Kidney (tissue), 14 donors: ENCODE data around the gene PPP1R3G. TPM values are rescaled to one million over a fixed set of nuclear protein-coding genes. Genes with fewer than 3 reads are reported as not detected.

ENCODE experiments used
- DNase-seq, 5 donors: peaks; one replicate each; pipeline ENCODE4 v3.0.0-alpha.2; 2013 to 2020
- FAIRE-seq: peaks from 2 replicates; lab custom pipeline; 2012; peaks lifted over from hg19 to GRCh38; lab: Jason Lieb, UNC
- H3K27ac ChIP-seq, 2 donors: one replicate each; pipeline ENCODE4 v1.7.0; 2013; ENCODE audit warnings: low read depth in 2 of 2, low read length in 2 of 2, inconsistent platforms in 1 of 2
- H3K27me3 ChIP-seq: one replicate; pipeline ENCODE4 v1.7.1; 2013; ENCODE audit warnings: low read length, inconsistent platforms; ENCODE audit not compliant: control insufficient read depth, insufficient read depth
- H3K36me3 ChIP-seq, 3 donors: one replicate each; pipeline versions ENCODE4 v1.7.0 to v1.7.1; 2013; ENCODE audit warnings: low read length in 3 of 3, control low read depth in 1 of 3, inconsistent platforms in 1 of 3; ENCODE audit not compliant: insufficient read depth in 3 of 3, control insufficient read depth in 2 of 3
- H3K4me1 ChIP-seq, 3 donors: one replicate each; pipeline versions ENCODE4 v1.7.0 to v1.7.1; 2013; ENCODE audit warnings: low read length in 3 of 3, inconsistent platforms in 1 of 3, low read depth in 1 of 3; ENCODE audit not compliant: control insufficient read depth in 2 of 3, insufficient read depth in 2 of 3
- H3K4me3 ChIP-seq, 3 donors: one replicate each; pipeline versions ENCODE4 v1.7.0 to v1.8.1; 2013; ENCODE audit warnings: low read length in 3 of 3, control low read depth in 1 of 3, inconsistent platforms in 1 of 3
- H3K9ac ChIP-seq, 3 donors: one replicate each; pipeline versions ENCODE4 v1.7.0 to v1.7.1; 2013; ENCODE audit warnings: low read length in 3 of 3, control low read depth in 1 of 3, inconsistent platforms in 1 of 3
- H3K9me3 ChIP-seq, 3 donors: one replicate each; pipeline versions ENCODE4 v1.7.0 to v1.7.1; 2013; ENCODE audit warnings: low read length in 3 of 3, control low read depth in 1 of 3, inconsistent platforms in 1 of 3; ENCODE audit not compliant: control insufficient read depth in 2 of 3, insufficient read depth in 1 of 3
- CTCF ChIP-seq: IDR thresholded peaks from 3 replicates; pipeline ENCODE4 v1.5.1; 2012; ENCODE audit warnings: mild to moderate bottlenecking, moderate library complexity, borderline replicate concordance; ENCODE audit not compliant: insufficient read depth; ENCODE audit errors: extremely low read depth
- intact Hi-C: fragments of 100-400 bp; cut with DNase I; formaldehyde crosslinking; loops from one replicate; pipeline ENCODE4 v1.11.1; 2022
- polyA plus RNA-seq: library from polyadenylated mRNA; stranded (reverse); fragments of 350-450 nt; fragmentation: Illumina TruSeq; extraction: RNeasy Lipid Tissue Mini Kit (QIAGEN cat#74804); gene quantifications from one replicate; pipeline ENCODE4 v1.2.3, GENCODE V29; 2014; ENCODE audit warnings: low read depth, low replicate concordance; ENCODE audit not compliant: insufficient read depth
- total RNA-seq: library from RNA; stranded (reverse); fragmentation: NEBNext Ultra II Directional; extraction: Animal tissue kit (Norgen Biotek cat#: 25700); gene quantifications from one replicate; pipeline ENCODE4 v1.2.1, GENCODE V29; 2021
- donor health status: control.
- donor health status: control.
- donor health status: control.
- donor health status: control.
- donor health status: control.
- donor health status: DM: yes; HTN: yes; CAD: no.
- donor health status: Normal renal cell carcinoma (clear cell type).

The PPP1R3G gene
- total and polyA plus RNA-seq, 2 donors from 2014 or later = 0.49 to 1.9 TPM

GRCh38 chr6:5066456-5067093, 18.6 kb upstream of the PPP1R3G start:
- Histone ChIP-seq H3K27me3 (no peaks in the 10 kb centered on the region), H3K4me3 (no peak overlapping the region), H3K4me1 (no peaks in the 10 kb centered on the region), H3K27ac (no peak overlapping the region), H3K9me3 (no peaks in the 10 kb centered on the region), H3K36me3 (no peaks in the 10 kb centered on the region), H3K9ac (no peak overlapping the region)
- no peak for DNase-seq
- TF ChIP-seq CTCF = no peak
- FAIRE-seq = no peak
- intact Hi-C loops = no loop called here

GRCh38 chr6:5067305-5067704, 17.8 kb upstream of the PPP1R3G start:
- no peak overlapping the region for H3K4me3 ChIP-seq
- no peaks in the 10 kb centered on the region for H3K27me3 ChIP-seq
- no peaks in the 10 kb centered on the region for H3K36me3 ChIP-seq
- no peak overlapping the region for H3K9ac ChIP-seq
- no peak overlapping the region for H3K27ac ChIP-seq
- FAIRE-seq (no peak), DNase-seq (no peak)
- H3K9me3 ChIP-seq = no peaks in the 10 kb centered on the region
- no peaks in the 10 kb centered on the region for H3K4me1 ChIP-seq
- intact Hi-C loops = no loop called here
- no peak for TF ChIP-seq CTCF

- FAIRE-seq = no peak
- no peak for TF ChIP-seq CTCF
- H3K9ac ChIP-seq = no peak overlapping the region
- no peaks in the 10 kb centered on the region for H3K36me3 ChIP-seq
- no peaks in the 10 kb centered on the region for H3K27me3 ChIP-seq
- DNase-seq = no peak
- H3K4me3 ChIP-seq = no peak overlapping the region
- H3K27ac ChIP-seq = no peak overlapping the region
- intact Hi-C loops = no loop called here
- no peaks in the 10 kb centered on the region for H3K4me1 ChIP-seq
- H3K9me3 ChIP-seq = no peaks in the 10 kb centered on the region
Measured at GRCh38 chr6:5068153-5068751, 16.9 kb upstream of the PPP1R3G start.
